DOHH2 (cell line): Measurements from ENCODE around the gene TRIM37.
A peak's percentile ranks its signal among the peaks of the same experiment; 100 is the strongest.

Experiments
- H3F3A ChIP-seq: fragments of 200-600 bp; sonication (generic), shearing (Covaris generic); 2 replicates; pipeline ENCODE4 v1.6.0; 2016; ENCODE audit warnings: antibody characterized with exemption, mild to moderate bottlenecking; ENCODE audit not compliant: control insufficient read depth, insufficient read depth
- H3K27ac ChIP-seq: fragments of 200-600 bp; sonication (generic); 2 replicates; pipeline ENCODE4 v1.5.1; 2014; ENCODE audit warnings: low read depth, mild to moderate bottlenecking, low read length, moderate library complexity
- H3K27me3 ChIP-seq: fragments of 200-600 bp; sonication (generic); 2 replicates; pipeline ENCODE4 v1.6.1; 2014; ENCODE audit warnings: mild to moderate bottlenecking, low read length, mixed read lengths; ENCODE audit not compliant: control insufficient read depth
- H3K36me3 ChIP-seq: fragments of 200-600 bp; sonication (generic); 2 replicates; pipeline ENCODE4 v1.6.1; 2014; ENCODE audit warnings: mild to moderate bottlenecking, low read length, moderate library complexity, mixed read lengths; ENCODE audit not compliant: control insufficient read depth
- H3K4me1 ChIP-seq: fragments of 200-600 bp; sonication (generic); 2 replicates; pipeline ENCODE4 v1.6.1; 2014; ENCODE audit warnings: mild to moderate bottlenecking, low read length, mixed read lengths; ENCODE audit not compliant: control insufficient read depth
- H3K4me2 ChIP-seq: fragments of 200-600 bp; sonication (generic); 2 replicates; pipeline ENCODE4 v1.6.0; 2014; ENCODE audit warnings: mild to moderate bottlenecking, low read length, moderate library complexity
- H3K4me3 ChIP-seq: fragments of 200-600 bp; sonication (generic); 2 replicates; pipeline ENCODE4 v1.5.1; 2014; ENCODE audit warnings: mild to moderate bottlenecking, low read length, mixed read lengths
- H3K79me2 ChIP-seq: fragments of 200-600 bp; sonication (generic); 2 replicates; pipeline ENCODE4 v1.6.1; 2014; ENCODE audit warnings: mild to moderate bottlenecking, low read length, mixed read lengths; ENCODE audit not compliant: control insufficient read depth
- H3K9me2 ChIP-seq: fragments of 200-600 bp; sonication (generic); replicated peaks from 2 replicates; pipeline ENCODE4 v1.6.1; 2014; ENCODE audit warnings: mild to moderate bottlenecking, low read length, mixed read lengths; ENCODE audit not compliant: control insufficient read depth
- H3K9me3 ChIP-seq: fragments of 200-600 bp; sonication (generic); 2 replicates; pipeline ENCODE4 v1.6.1; 2014; ENCODE audit warnings: antibody characterized with exemption, low read length, mixed read lengths; ENCODE audit not compliant: control insufficient read depth, insufficient read depth
- H4K20me1 ChIP-seq: fragments of 200-600 bp; sonication (generic); 2 replicates; pipeline ENCODE4 v1.6.0; 2014; ENCODE audit warnings: low read depth, mild to moderate bottlenecking, antibody characterized with exemption, low read length, moderate library complexity; ENCODE audit not compliant: control insufficient read depth, insufficient read depth
- CTCF ChIP-seq: fragments of 200-600 bp; sonication (generic); IDR thresholded peaks from one replicate; pipeline ENCODE4 v1.5.1; 2014; ENCODE audit warnings: antibody characterized with exemption, mild to moderate bottlenecking, low read depth, low read length; ENCODE audit not compliant: poor library complexity, severe bottlenecking
- EZH2phosphoT487 ChIP-seq: fragments of 200-600 bp; sonication (generic); IDR thresholded peaks from 2 replicates; pipeline ENCODE4 v1.6.1; 2017; ENCODE audit warnings: borderline replicate concordance, mild to moderate bottlenecking, antibody characterized with exemption, low read length, moderate library complexity, mixed read lengths

Gene TRIM37

GRCh38 chr17:59107306-59107670 lies 608 bp upstream of the TRIM37 start:
- Histone ChIP-seq H3K79me2 (peaks cover 75% of the 10 kb centered on the region), H3K9me3 (no peaks in the 10 kb centered on the region), H3K27ac (peak overlapping the region; percentile 78), H4K20me1 (no peaks in the 10 kb centered on the region), H3K4me1 (peaks cover 38% of the 10 kb centered on the region), H3K4me3 (peak overlapping the region; percentile 76), H3K27me3 (no peaks in the 10 kb centered on the region), H3F3A (peaks cover 15% of the 10 kb centered on the region), H3K9me2 (no peaks in the 10 kb centered on the region), H3K4me2 (peak overlapping the region; percentile 81), H3K36me3 (peaks cover 46% of the 10 kb centered on the region)
- TF ChIP-seq EZH2phosphoT487 (no peak), CTCF (no peak)

GRCh38 chr17:59105852-59106462 lies 723 bp downstream of the TRIM37 start:
- Histone ChIP-seq H3K79me2 (peaks cover 82% of the 10 kb centered on the region), H3K4me2 (peak overlapping the region; percentile 76), H3K36me3 (peaks cover 40% of the 10 kb centered on the region), H3K9me3 (no peaks in the 10 kb centered on the region), H3K27me3 (no peaks in the 10 kb centered on the region), H3K9me2 (no peaks in the 10 kb centered on the region), H3K4me1 (peaks cover 33% of the 10 kb centered on the region), H3F3A (peaks cover 7% of the 10 kb centered on the region), H3K27ac (peak overlapping the region; percentile 66), H4K20me1 (no peaks in the 10 kb centered on the region), H3K4me3 (peak overlapping the region; percentile 90)
- TF ChIP-seq EZH2phosphoT487 (no peak), CTCF (no peak)

- Histone ChIP-seq H3K9me3 (no peaks in the 10 kb centered on the region), H3K27ac (no peak overlapping the region), H3K9me2 (no peaks in the 10 kb centered on the region), H3K27me3 (no peaks in the 10 kb centered on the region), H3K4me1 (peaks cover 12% of the 10 kb centered on the region), H3K79me2 (peaks cover 88% of the 10 kb centered on the region), H4K20me1 (no peaks in the 10 kb centered on the region), H3K4me3 (no peak overlapping the region), H3K4me2 (no peak overlapping the region), H3F3A (peaks cover 4% of the 10 kb centered on the region; the same call in 1 of the 2 replicates), H3K36me3 (peaks cover 64% of the 10 kb centered on the region)
- TF ChIP-seq EZH2phosphoT487 (no peak), CTCF (no peak)
Measured at GRCh38 chr17:59101178-59101577, 5.5 kb downstream of the TRIM37 start.
